HG02870 (cell line): ENCODE data around the gene SH2D7.
A peak's percentile ranks its signal among the peaks of the same experiment; 100 is the strongest.

Source experiments
- ATAC-seq: cut with Tn5 transposase; IDR thresholded peaks from one replicate; pipeline ENCODE4 v1.9.1; 2021; ENCODE audit warnings: mild to moderate bottlenecking, moderate library complexity; ENCODE audit not compliant: unreplicated experiment

The SH2D7 gene

DNA sequence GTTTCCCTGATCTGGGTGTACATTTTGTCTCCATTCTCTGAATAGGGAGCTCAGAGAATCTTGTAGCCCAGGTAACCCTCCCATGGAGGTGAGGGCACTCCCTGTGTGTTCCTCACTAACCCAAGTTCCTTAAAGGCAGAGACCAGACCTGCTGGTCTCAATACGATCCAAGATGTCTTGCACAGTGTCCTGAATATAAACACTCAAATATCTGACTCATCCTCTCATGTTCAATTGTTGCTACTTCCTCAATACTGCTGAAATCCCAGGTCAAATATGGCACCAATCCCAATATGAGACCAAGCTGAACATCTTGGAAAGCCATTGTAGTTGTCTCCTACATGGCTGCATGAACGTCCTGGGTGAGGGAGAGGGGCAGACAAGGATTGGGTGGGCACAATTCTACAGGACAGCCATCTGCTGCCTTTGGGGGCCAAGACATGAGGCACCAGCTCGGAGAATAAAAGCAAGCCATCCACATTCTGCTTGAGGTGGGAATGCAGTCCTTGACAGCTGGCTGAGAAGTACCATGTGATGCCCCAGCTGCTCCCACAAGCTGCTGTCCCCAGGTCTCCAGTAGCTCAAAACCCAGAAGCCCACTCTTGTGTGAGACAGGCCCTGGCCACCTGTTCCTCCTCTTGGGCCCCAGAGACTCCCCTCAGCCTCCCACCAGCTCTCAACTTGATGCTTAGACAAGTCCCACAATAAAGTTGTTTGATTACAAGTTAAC lies 33.1 kb upstream of the SH2D7 start:
- no peak for ATAC-seq

GRCh38 chr15:78060232-78060631 lies 32.1 kb upstream of the SH2D7 start:
- ATAC-seq: no peak

GRCh38 chr15:78061963-78062427 lies 30.4 kb upstream of the SH2D7 start:
- peak; percentile 39 for ATAC-seq

- ATAC-seq: no peak
Measured at GRCh38 chr15:78063217-78063616, 29.1 kb upstream of the SH2D7 start.

- ATAC-seq: no peak
Measured at GRCh38 chr15:78063970-78064385, 28.4 kb upstream of the SH2D7 start.

DNA sequence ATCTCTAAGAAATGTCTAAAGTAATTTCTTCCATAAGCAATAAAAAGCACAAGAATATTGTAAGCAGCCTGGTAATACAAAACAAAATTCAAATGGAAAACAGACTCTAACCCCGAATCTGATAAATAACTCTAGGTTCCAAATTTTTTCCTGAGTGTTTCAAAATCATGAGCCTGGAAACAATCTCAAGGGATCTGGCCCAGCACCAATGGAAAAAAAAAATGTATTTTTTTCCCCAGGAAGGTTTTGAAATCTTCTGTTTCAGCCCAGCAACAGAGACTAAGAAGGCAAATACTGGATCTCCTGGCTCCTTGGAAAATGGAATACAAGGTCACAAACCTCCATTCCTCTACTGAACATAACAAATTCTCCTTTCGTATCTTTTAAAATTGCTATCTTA lies 27.8 kb upstream of the SH2D7 start:
- ATAC-seq: no peak

DNA sequence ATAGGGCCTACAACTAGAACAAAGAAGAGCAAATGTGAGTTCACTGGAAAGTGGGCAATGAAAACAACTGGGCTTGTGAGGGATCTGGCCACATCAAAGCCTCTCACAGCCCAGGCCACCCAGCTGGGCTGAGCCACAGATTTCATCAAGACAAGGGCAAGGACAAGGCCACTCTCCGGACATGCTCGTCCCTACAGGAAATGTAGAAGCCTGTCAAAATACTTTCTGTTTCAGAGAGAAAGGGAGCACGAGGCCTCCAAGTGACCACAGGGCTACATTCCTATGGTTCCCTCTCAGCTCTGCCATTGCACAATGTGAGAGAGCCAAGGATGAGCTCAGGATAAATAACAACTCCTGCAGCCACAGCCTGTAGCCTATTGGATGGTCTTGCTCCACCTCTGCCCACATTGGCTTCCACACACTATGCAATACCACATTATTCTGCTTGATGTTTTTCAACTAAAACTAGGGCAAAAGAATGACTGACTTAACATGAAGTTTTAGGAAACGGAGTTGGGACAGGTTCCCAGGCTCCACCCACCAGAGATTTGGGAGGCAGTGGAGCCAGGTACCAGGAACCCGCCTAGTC lies 27.0 kb upstream of the SH2D7 start:
- no peak for ATAC-seq

DNA sequence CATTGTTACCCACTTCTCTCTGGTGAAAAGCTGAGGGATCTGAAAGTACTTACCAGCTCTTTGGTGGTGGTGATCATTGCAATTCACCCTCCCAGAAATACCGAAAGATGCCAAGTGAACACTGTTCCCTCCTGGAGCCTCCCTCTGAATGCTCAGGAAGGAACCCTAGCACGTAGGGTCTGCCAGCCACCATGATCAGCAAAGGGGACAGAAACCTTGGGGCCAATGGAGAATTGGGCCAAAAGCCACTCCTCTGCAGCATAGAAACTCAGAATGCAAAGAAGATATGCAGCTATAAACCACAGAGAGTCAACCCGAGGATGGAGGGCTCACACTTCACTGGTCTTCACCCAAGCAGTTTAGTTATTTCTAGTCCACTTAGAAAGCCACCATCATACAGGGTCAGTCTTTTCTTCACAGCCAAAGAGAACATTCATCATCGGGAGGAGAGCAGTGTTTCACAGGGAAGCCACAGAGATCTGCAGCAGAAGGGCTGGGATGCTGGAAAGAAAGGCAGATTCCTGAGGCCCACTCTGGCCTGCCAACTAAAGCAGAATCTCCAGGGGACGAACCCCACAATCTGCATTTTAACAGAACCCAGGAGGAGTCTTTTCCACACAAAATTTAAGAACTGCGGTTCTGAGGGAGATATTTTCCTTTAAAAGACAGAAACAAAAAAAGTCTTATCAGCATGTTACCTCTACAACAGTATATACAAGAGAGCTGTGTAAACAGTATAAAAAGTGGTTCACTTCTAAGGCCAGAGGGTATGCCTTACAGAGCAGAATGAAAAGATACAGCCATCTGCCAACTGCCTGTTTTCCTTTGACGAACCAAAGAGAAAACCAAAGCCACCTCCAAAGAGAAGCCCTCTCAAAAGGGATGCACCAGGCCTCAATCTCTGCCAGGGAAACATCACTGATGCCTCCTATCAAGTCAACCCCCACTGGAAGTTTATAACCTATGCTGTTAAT lies 26.1 kb upstream of the SH2D7 start:
- peak; percentile 52 for ATAC-seq

- ATAC-seq: no peak
Measured at GRCh38 chr15:78067328-78068228, 24.8 kb upstream of the SH2D7 start.

GRCh38 chr15:78069052-78069414 lies 23.3 kb upstream of the SH2D7 start:
- ATAC-seq: peak; percentile 17

DNA sequence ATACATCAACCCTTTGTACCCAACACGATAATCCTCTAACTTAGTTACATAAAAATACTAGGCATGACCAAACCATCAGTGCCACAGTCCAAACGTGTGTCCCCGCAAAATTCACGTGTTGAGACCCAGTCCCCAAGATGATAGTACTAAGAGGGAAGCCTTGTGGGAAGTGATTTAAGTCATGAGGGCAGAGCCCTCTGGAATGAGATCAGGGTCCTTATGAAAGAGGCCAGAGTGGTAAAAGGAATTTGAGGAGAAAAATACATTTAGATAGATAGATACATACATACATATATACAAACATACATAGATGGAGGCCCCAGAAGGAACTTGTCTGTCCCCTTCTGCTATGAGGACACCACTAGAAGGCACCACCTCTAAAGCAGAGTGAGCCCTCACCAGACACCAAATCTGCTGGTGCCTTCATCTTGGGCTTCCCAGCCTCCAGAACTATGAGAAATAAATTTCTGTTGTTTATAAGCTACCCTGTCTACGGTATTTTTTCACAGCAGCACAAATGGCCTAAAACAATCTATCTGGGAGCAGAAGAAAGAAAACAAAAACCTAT lies 22.8 kb upstream of the SH2D7 start:
- no peak for ATAC-seq

DNA sequence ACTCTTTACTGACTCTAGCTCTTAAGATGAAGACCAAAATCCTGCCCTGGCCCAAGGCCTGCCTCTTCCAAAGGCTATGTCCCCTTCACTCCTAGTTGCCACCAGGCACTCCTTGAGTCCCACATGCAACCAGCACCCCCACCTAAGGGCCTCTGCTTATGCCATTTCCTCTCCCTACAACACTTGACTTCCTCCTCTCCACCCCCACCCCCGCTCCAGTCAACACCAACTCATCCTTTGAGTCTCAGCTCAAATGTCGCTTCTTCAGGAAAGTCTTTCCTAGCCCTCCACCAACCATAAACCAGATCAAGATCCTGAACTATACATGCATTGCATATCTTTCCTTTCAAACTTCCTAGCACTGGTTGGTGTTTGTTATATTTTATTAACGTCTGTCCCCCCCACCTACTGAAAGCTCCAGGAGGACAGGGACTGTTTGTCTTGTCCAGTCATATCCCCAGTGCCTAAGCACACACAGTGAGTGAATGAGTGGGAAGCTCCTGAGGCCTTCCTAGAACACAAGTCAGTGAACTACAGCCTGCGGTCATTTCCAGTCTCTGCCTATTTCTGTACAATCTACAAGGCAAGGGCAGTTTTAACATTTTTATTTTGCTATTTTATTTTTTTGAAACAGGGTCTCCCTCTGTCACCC lies 22.2 kb upstream of the SH2D7 start:
- ATAC-seq: no peak

DNA sequence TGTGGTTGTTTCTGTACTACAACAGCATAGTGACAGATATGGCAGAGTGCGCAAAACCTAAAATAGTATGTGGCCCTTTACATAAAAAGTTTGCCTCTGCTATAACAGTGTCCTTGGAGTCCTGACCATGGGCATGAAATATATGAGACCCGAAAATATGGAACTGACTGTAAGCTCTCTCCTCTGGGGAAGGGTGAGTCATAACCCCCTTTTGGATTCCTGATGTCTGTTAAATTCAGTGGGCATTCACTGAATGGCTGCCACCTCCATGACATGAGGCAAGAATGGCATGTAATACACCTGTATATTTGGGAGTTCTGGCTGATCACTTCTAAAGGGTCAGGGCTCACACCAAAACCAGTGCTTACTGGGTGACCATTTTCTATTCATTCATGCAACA lies 21.0 kb upstream of the SH2D7 start:
- no peak for ATAC-seq

- no peak for ATAC-seq
Measured at GRCh38 chr15:78072080-78072892, 20.1 kb upstream of the SH2D7 start.

- no peak for ATAC-seq
Measured at GRCh38 chr15:78073046-78073787, 19.1 kb upstream of the SH2D7 start.

DNA sequence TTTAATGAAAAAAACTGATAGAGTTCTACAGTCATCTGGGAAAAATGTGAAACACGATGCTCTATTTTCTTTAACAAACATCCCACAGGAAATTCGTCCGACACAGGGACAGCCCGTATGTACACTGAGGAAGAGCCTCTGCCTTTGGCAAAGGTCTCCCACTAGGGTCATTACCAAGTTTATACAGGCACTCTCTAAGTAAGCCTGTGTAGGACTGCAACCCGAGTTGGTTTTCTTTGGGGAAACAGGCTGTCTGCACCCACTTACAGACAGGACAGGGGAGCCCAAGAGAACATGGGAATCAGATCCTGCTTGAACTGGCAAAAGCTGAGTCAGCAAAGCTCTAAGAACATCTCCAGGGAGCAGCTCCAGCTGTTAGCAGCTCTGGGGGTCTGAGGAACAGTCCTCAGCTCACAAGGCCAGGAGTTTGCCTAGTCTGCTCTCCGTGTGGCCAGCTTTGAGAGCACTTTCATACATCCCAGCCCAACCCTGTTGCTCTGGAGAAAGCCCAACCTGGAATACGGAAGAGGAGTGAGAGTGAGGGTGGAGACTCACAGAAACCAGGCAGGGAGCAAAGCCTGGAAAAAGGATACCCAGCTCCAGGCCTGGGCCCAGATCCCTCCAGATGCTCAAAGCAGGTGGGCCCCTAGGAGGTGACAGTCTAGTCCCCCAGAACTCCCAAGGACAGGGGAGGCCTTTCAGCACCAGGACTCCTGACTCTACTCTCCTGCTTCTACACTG lies 16.7 kb upstream of the SH2D7 start:
- ATAC-seq: no peak

DNA sequence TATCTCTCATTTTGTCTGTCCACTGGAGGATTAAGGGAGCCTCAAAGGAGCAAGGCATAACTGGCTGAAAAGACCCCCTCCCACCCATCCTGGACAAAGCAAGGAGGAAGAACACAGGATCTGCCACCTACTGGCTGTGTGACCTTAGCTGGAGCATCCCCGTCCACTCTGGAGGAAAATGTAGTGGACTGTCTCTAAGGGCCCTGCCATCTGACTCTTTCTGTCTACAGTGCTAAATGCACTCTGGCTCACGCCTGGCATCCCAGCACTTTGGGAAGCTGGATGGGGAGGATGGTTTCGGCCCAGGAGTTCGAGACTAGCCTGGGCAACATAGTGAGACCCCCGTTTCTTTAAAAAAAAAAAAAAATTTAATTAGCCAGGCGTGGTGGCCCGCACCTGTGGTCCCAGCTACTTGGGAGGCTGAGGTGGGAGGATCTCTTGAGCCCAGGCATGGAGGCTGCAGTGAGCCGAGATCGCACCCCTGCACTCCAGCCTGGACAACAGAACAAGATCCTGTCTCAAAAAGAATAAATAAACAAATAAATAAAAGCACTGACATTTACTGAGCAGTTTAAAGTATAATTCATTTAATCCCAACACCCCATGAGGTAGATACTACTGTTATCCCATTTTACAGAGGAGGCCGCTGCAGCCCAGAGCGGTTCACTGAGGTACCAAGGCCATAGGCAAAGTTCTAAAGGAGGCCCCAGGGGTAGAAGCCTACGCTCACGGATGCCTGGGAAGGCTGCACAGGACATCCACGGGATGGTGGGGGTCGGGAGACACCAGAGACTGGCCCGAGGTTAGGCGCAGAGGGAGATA lies 15.9 kb upstream of the SH2D7 start:
- ATAC-seq: peak; percentile 10
